Smooth muscle cell (in vitro differentiated cells): ENCODE data around the gene OR8A1. TPM values are rescaled to one million over a fixed set of nuclear protein-coding genes. Genes with fewer than 3 reads are reported as not detected.

Source experiments
- DNase-seq: peaks from one replicate; lab custom pipeline; 2025; ENCODE audit not compliant: unreplicated experiment; lab: John Stamatoyannopoulos, UW
- H2AFZ ChIP-seq: fragments of 200-600 bp; sonication (generic); 2 replicates; pipeline ENCODE4 v1.6.0; 2016; ENCODE audit warnings: antibody characterized with exemption, low read depth, mild to moderate bottlenecking
- H3F3A ChIP-seq: fragments of 200-600 bp; sonication (generic); 2 replicates; pipeline ENCODE4 v1.6.0; 2017; ENCODE audit warnings: antibody characterized with exemption, low read depth
- H3K27ac ChIP-seq: fragments of 200-600 bp; sonication (generic); 2 replicates; pipeline ENCODE4 v1.5.1; 2016; ENCODE audit warnings: low read depth, mild to moderate bottlenecking
- H3K27me3 ChIP-seq: fragments of 200-600 bp; sonication (generic); 2 replicates; pipeline ENCODE4 v1.6.1; 2016; ENCODE audit warnings: low read depth, mild to moderate bottlenecking
- H3K36me3 ChIP-seq: fragments of 200-600 bp; sonication (generic); 2 replicates; pipeline ENCODE4 v1.5.1; 2016; ENCODE audit warnings: low read depth
- H3K4me1 ChIP-seq: fragments of 200-600 bp; sonication (generic); 2 replicates; pipeline ENCODE4 v1.5.1; 2016; ENCODE audit warnings: low read depth
- H3K4me2 ChIP-seq: fragments of 200-600 bp; sonication (generic); 2 replicates; pipeline ENCODE4 v1.6.0; 2016; ENCODE audit warnings: mild to moderate bottlenecking
- H3K4me3 ChIP-seq: fragments of 200-600 bp; sonication (generic); 2 replicates; pipeline ENCODE4 v1.5.1; 2016; ENCODE audit warnings: mild to moderate bottlenecking
- H3K79me2 ChIP-seq: fragments of 200-600 bp; sonication (generic); 2 replicates; pipeline ENCODE4 v1.6.0; 2016; ENCODE audit warnings: low read depth, mild to moderate bottlenecking
- H3K9ac ChIP-seq: fragments of 200-600 bp; sonication (generic); 2 replicates; pipeline ENCODE4 v1.6.0; 2016; ENCODE audit warnings: low read depth
- H3K9me3 ChIP-seq: fragments of 200-600 bp; sonication (generic); replicated peaks from 2 replicates; pipeline ENCODE4 v1.5.1; 2016; ENCODE audit warnings: low read depth
- H4K20me1 ChIP-seq: fragments of 200-600 bp; sonication (generic); 2 replicates; pipeline ENCODE4 v1.6.0; 2016; ENCODE audit warnings: low read depth
- WGBS: methylation state at CpG from one replicate; pipeline ENCODE4 v1.1.7; 2016; ENCODE audit warnings: low lambda C conversion rate; 5-methylcytosine and 5-hydroxymethylcytosine counted together
- polyA plus RNA-seq: library from polyadenylated mRNA; unstranded; fragments of >200 nt; fragmentation: Nextera tagmentation; extraction: Ambion mirVana; gene quantifications from 2 replicates; pipeline ENCODE4 v1.2.1, GENCODE V29; 2016
- total RNA-seq: library from RNA; depleted of rRNA; stranded (reverse); fragments of >200 nt; gene quantifications from 2 replicates; pipeline ENCODE4 v1.2.3, GENCODE V29; 2014
- TF ChIP-seq, protein P1 (sequence below): fragments of 200-600 bp; sonication (generic); IDR thresholded peaks from 2 replicates; pipeline ENCODE4 v1.5.1; 2017; ENCODE audit warnings: borderline replicate concordance, mild to moderate bottlenecking, antibody characterized with exemption; ENCODE audit not compliant: insufficient read depth, poor library complexity, severe bottlenecking

OR8A1 gene
- total and polyA plus RNA-seq, 2 experiments from 2014 or later = not detected

DNA sequence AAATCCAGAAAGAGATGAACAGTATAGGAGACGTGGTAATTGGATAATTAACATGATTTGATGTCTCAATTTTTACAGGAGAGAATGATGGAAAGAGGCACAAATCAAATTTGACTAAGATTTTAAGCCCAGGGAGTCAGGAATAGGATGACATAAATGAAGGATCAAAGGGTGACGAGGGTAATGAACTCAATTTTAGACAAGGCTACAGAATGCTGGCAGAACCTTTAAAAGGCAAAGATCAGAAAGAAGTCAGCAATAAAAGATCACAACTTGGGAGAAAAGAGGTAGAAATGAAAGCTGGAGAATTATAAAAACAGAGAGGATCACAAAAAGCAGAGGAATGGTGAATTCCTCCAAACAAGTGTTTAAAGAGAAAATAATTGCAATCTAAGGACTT is 13.0 kb upstream of the OR8A1 start:
- Histone ChIP-seq H2AFZ (no peak overlapping the region), H3F3A (no peaks in the 10 kb centered on the region), H3K9ac (no peak overlapping the region), H3K79me2 (no peaks in the 10 kb centered on the region), H4K20me1 (no peaks in the 10 kb centered on the region), H3K4me2 (no peak overlapping the region), H3K36me3 (no peaks in the 10 kb centered on the region), H3K27me3 (no peaks in the 10 kb centered on the region), H3K4me3 (no peak overlapping the region), H3K27ac (no peak overlapping the region), H3K9me3 (no peaks in the 10 kb centered on the region), H3K4me1 (no peaks in the 10 kb centered on the region)
- no peak for DNase-seq
- TF ChIP-seq, protein P1, sequence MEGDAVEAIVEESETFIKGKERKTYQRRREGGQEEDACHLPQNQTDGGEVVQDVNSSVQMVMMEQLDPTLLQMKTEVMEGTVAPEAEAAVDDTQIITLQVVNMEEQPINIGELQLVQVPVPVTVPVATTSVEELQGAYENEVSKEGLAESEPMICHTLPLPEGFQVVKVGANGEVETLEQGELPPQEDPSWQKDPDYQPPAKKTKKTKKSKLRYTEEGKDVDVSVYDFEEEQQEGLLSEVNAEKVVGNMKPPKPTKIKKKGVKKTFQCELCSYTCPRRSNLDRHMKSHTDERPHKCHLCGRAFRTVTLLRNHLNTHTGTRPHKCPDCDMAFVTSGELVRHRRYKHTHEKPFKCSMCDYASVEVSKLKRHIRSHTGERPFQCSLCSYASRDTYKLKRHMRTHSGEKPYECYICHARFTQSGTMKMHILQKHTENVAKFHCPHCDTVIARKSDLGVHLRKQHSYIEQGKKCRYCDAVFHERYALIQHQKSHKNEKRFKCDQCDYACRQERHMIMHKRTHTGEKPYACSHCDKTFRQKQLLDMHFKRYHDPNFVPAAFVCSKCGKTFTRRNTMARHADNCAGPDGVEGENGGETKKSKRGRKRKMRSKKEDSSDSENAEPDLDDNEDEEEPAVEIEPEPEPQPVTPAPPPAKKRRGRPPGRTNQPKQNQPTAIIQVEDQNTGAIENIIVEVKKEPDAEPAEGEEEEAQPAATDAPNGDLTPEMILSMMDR = no peak
- WGBS = 58% methylated on average over 2 of the region's 2 CpGs

DNA sequence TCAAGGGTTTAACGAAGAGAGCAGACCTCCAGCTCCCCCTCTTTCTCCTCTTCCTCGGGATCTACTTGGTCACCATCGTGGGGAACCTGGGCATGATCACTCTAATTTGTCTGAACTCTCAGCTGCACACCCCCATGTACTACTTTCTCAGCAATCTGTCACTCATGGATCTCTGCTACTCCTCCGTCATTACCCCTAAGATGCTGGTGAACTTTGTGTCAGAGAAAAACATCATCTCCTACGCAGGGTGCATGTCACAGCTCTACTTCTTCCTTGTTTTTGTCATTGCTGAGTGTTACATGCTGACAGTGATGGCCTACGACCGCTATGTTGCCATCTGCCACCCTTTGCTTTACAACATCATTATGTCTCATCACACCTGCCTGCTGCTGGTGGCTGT is 363 bp downstream of the OR8A1 start:
- H3K27ac ChIP-seq = no peak overlapping the region
- H3K4me1 ChIP-seq = no peaks in the 10 kb centered on the region
- H2AFZ ChIP-seq = no peak overlapping the region
- peaks cover 6% of the 10 kb centered on the region for H3K27me3 ChIP-seq
- H3K4me2 ChIP-seq = no peak overlapping the region
- H3K9ac ChIP-seq = no peak overlapping the region
- H4K20me1 ChIP-seq = no peaks in the 10 kb centered on the region
- TF ChIP-seq, protein P1 = no peak
- H3K4me3 ChIP-seq = no peak overlapping the region
- H3F3A ChIP-seq = no peaks in the 10 kb centered on the region
- H3K36me3 ChIP-seq = no peaks in the 10 kb centered on the region
- 84% methylated on average over 7 of the region's 7 CpGs for WGBS
- no peak for DNase-seq
- H3K9me3 ChIP-seq = no peaks in the 10 kb centered on the region
- no peaks in the 10 kb centered on the region for H3K79me2 ChIP-seq

- Histone ChIP-seq H2AFZ (no peak overlapping the region), H3K9me3 (no peaks in the 10 kb centered on the region), H4K20me1 (no peaks in the 10 kb centered on the region), H3K4me1 (no peaks in the 10 kb centered on the region), H3K27me3 (peaks cover 5% of the 10 kb centered on the region), H3K27ac (no peak overlapping the region), H3K9ac (no peak overlapping the region), H3K79me2 (no peaks in the 10 kb centered on the region), H3K4me2 (no peak overlapping the region), H3K36me3 (no peaks in the 10 kb centered on the region), H3F3A (no peaks in the 10 kb centered on the region), H3K4me3 (no peak overlapping the region)
- DNase-seq = no peak
- 81% methylated on average over 6 of the region's 6 CpGs for WGBS
- TF ChIP-seq, protein P1 = no peak
These were observed 8.1 kb downstream of the OR8A1 start for GRCh38 chr11:124577716-124578427.

GRCh38 chr11:124578761-124579160 is 9.0 kb downstream of the OR8A1 start:
- H3K9ac ChIP-seq = no peak overlapping the region
- H3F3A ChIP-seq = no peaks in the 10 kb centered on the region
- WGBS = 74% methylated on average over 4 of the region's 4 CpGs

More at GRCh38 chr11:124578761-124579160, 9.0 kb downstream of the OR8A1 start:
- H3K4me3 ChIP-seq = no peak overlapping the region
- no peak overlapping the region for H2AFZ ChIP-seq
- no peaks in the 10 kb centered on the region for H3K36me3 ChIP-seq
- H3K27ac ChIP-seq = no peak overlapping the region
- no peaks in the 10 kb centered on the region for H4K20me1 ChIP-seq
- H3K9me3 ChIP-seq = no peaks in the 10 kb centered on the region
- peaks cover 5% of the 10 kb centered on the region for H3K27me3 ChIP-seq
- no peak overlapping the region for H3K4me2 ChIP-seq
- no peak for DNase-seq
- TF ChIP-seq, protein P1 = no peak
- H3K79me2 ChIP-seq = no peaks in the 10 kb centered on the region
- no peaks in the 10 kb centered on the region for H3K4me1 ChIP-seq
